SK-N-SH treated with all-trans-retinoic acid at 6 μM for 48 hours (cell line): ENCODE data around the gene RCCD1.

Source experiments
- ATAC-seq: fragments of 200-7000 bp; cut with Tn5 transposase; 3 replicates; pipeline ENCODE4 v1.9.1; 2020; ENCODE audit warnings: mild to moderate bottlenecking, moderate library complexity
- ARNTL ChIP-seq: fragments of 450-650 bp; formaldehyde crosslinking; IDR thresholded peaks from 2 replicates; pipeline ENCODE4 v1.5.0; 2020; ENCODE audit warnings: low read depth, mild to moderate bottlenecking, moderate library complexity, borderline replicate concordance
- BACH2 ChIP-seq: fragments of 250-450 bp; sonication (Bioruptor Pico); IDR thresholded peaks from 2 replicates; pipeline ENCODE4 v1.9.0; 2021; ENCODE audit warnings: mild to moderate bottlenecking, borderline replicate concordance
- CREB5 ChIP-seq: fragments of 250-450 bp; sonication (Bioruptor Pico); IDR thresholded peaks from 2 replicates; pipeline ENCODE4 v1.5.1; 2020; ENCODE audit warnings: low read depth, mild to moderate bottlenecking, moderate library complexity
- CSDC2 ChIP-seq: fragments of 250-450 bp; sonication (Bioruptor Pico); IDR thresholded peaks from 2 replicates; pipeline ENCODE4 v1.5.0; 2020; ENCODE audit warnings: mild to moderate bottlenecking, moderate library complexity
- ESRRG ChIP-seq: fragments of 250-450 bp; sonication (Bioruptor Pico); IDR thresholded peaks from 2 replicates; pipeline ENCODE4 v1.6.1; 2021; ENCODE audit warnings: mild to moderate bottlenecking
- GLIS3 ChIP-seq: fragments of 250-450 bp; sonication (Bioruptor Pico); IDR thresholded peaks from 2 replicates; pipeline ENCODE4 v1.5.0; 2020; ENCODE audit warnings: mild to moderate bottlenecking, moderate library complexity
- ISL1 ChIP-seq: fragments of 250-450 bp; sonication (Bioruptor Pico); IDR thresholded peaks from 2 replicates; pipeline ENCODE4 v2.1.2; 2022; ENCODE audit warnings: mild to moderate bottlenecking, moderate library complexity
- OSR1 ChIP-seq: fragments of 250-450 bp; sonication (Bioruptor Pico); IDR thresholded peaks from 2 replicates; pipeline ENCODE4 v1.8.0; 2022; ENCODE audit warnings: moderate library complexity, mild to moderate bottlenecking, inconsistent platforms
- PATZ1 ChIP-seq: fragments of 250-450 bp; sonication (Bioruptor Pico); IDR thresholded peaks from 2 replicates; pipeline ENCODE4 v1.8.0; 2020; ENCODE audit warnings: mild to moderate bottlenecking, moderate library complexity, borderline replicate concordance
- PPARA ChIP-seq: fragments of 250-450 bp; sonication (Bioruptor Pico); IDR thresholded peaks from 2 replicates; pipeline ENCODE4 v1.5.0; 2020; ENCODE audit warnings: mild to moderate bottlenecking, borderline replicate concordance
- RARB ChIP-seq: fragments of 250-450 bp; sonication (Bioruptor Pico); IDR thresholded peaks from 2 replicates; pipeline ENCODE4 v1.8.0; 2021; ENCODE audit warnings: mild to moderate bottlenecking, moderate library complexity
- SNAI2 ChIP-seq: fragments of 250-450 bp; sonication (Bioruptor Pico); IDR thresholded peaks from 2 replicates; pipeline ENCODE4 v1.5.0; 2020; ENCODE audit warnings: mild to moderate bottlenecking, moderate library complexity
- TCF4 ChIP-seq: fragments of 250-450 bp; sonication (Bioruptor Pico); IDR thresholded peaks from 2 replicates; pipeline ENCODE4 v1.8.0; 2021; ENCODE audit warnings: mild to moderate bottlenecking, moderate library complexity, borderline replicate concordance
- TOX ChIP-seq: fragments of 250-450 bp; sonication (Bioruptor Pico); IDR thresholded peaks from 2 replicates; pipeline ENCODE4 v1.8.0; 2021; ENCODE audit warnings: mild to moderate bottlenecking, moderate library complexity, borderline replicate concordance
- ZC3H10 ChIP-seq: fragments of 250-450 bp; sonication (Bioruptor Pico); IDR thresholded peaks from 2 replicates; pipeline ENCODE4 v1.5.1; 2021; ENCODE audit warnings: mild to moderate bottlenecking, moderate library complexity
- ZFP3 ChIP-seq: fragments of 250-450 bp; sonication (Bioruptor Pico); IDR thresholded peaks from 2 replicates; pipeline ENCODE4 v1.5.0; 2020; ENCODE audit warnings: mild to moderate bottlenecking, moderate library complexity
- ZFP30 ChIP-seq: fragments of 450-650 bp; formaldehyde crosslinking; IDR thresholded peaks from 2 replicates; pipeline ENCODE4 v1.5.0; 2022; ENCODE audit warnings: mild to moderate bottlenecking, moderate library complexity
- ZNF565 ChIP-seq: fragments of 450-650 bp; formaldehyde crosslinking; conservative IDR thresholded peaks from 2 replicates; pipeline ENCODE4 v1.5.0; 2020; ENCODE audit warnings: low read depth, mild to moderate bottlenecking, moderate library complexity
- ZNF70 ChIP-seq: fragments of 450-650 bp; formaldehyde crosslinking; IDR thresholded peaks from 2 replicates; pipeline ENCODE4 v1.5.0; 2020; ENCODE audit warnings: mild to moderate bottlenecking, moderate library complexity
- ZNF8 ChIP-seq: fragments of 450-650 bp; formaldehyde crosslinking; IDR thresholded peaks from 2 replicates; pipeline ENCODE4 v1.5.0; 2020; ENCODE audit warnings: mild to moderate bottlenecking, moderate library complexity
- TF ChIP-seq, protein P1 (sequence below): fragments of 250-450 bp; sonication (Bioruptor Pico); IDR thresholded peaks from 2 replicates; pipeline ENCODE4 v1.5.0; 2020; ENCODE audit warnings: mild to moderate bottlenecking, moderate library complexity
- TF ChIP-seq, protein P2 (sequence below): fragments of 250-450 bp; sonication (Bioruptor Pico); IDR thresholded peaks from 2 replicates; pipeline ENCODE4 v1.8.0; 2021; ENCODE audit warnings: low read depth, mild to moderate bottlenecking, moderate library complexity, borderline replicate concordance

Gene RCCD1

GRCh38 chr15:90967206-90967605, 12.5 kb downstream of the RCCD1 start:
- no peak for ATAC-seq

GRCh38 chr15:90968434-90968833, 13.8 kb downstream of the RCCD1 start:
- TF ChIP-seq GLIS3 (CRISPR knock-in tag), result no peak
- TF ChIP-seq CSDC2 (CRISPR knock-in tag), result no peak
- no peak for ATAC-seq

More at GRCh38 chr15:90967206-90967605, 12.5 kb downstream of the RCCD1 start:
- no peak for TF ChIP-seq PPARA (CRISPR knock-in tag)
- no peak for TF ChIP-seq ZC3H10
- no peak for TF ChIP-seq ZFP30
- TF ChIP-seq GLIS3 (CRISPR knock-in tag), result no peak
- TF ChIP-seq, protein P1, sequence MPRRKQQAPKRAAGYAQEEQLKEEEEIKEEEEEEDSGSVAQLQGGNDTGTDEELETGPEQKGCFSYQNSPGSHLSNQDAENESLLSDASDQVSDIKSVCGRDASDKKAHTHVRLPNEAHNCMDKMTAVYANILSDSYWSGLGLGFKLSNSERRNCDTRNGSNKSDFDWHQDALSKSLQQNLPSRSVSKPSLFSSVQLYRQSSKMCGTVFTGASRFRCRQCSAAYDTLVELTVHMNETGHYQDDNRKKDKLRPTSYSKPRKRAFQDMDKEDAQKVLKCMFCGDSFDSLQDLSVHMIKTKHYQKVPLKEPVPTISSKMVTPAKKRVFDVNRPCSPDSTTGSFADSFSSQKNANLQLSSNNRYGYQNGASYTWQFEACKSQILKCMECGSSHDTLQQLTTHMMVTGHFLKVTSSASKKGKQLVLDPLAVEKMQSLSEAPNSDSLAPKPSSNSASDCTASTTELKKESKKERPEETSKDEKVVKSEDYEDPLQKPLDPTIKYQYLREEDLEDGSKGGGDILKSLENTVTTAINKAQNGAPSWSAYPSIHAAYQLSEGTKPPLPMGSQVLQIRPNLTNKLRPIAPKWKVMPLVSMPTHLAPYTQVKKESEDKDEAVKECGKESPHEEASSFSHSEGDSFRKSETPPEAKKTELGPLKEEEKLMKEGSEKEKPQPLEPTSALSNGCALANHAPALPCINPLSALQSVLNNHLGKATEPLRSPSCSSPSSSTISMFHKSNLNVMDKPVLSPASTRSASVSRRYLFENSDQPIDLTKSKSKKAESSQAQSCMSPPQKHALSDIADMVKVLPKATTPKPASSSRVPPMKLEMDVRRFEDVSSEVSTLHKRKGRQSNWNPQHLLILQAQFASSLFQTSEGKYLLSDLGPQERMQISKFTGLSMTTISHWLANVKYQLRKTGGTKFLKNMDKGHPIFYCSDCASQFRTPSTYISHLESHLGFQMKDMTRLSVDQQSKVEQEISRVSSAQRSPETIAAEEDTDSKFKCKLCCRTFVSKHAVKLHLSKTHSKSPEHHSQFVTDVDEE (CRISPR knock-in tag), result no peak
- no peak for TF ChIP-seq ZNF8 (CRISPR knock-in tag)
- no peak for TF ChIP-seq RARB (CRISPR knock-in tag)
- TF ChIP-seq TCF4, result no peak
- TF ChIP-seq CREB5, result no peak
- no peak for TF ChIP-seq ARNTL
- TF ChIP-seq BACH2 (CRISPR knock-in tag), result no peak
- no peak for TF ChIP-seq ISL1 (CRISPR knock-in tag)

- no peak for ATAC-seq
- TF ChIP-seq ZFP30 (no peak), ZFP3 (CRISPR knock-in tag) (no peak), ZNF8 (CRISPR knock-in tag) (no peak), PATZ1 (CRISPR knock-in tag) (no peak), CREB5 (no peak), ZC3H10 (no peak), ZNF565 (CRISPR knock-in tag) (no peak), PPARA (CRISPR knock-in tag) (no peak), BACH2 (CRISPR knock-in tag) (no peak), RARB (CRISPR knock-in tag) (no peak), OSR1 (CRISPR knock-in tag) (no peak), SNAI2 (CRISPR knock-in tag) (no peak), ESRRG (CRISPR knock-in tag) (no peak), ISL1 (CRISPR knock-in tag) (no peak), GLIS3 (CRISPR knock-in tag) (no peak), TOX (CRISPR knock-in tag) (no peak), ARNTL (no peak), ZNF70 (CRISPR knock-in tag) (no peak)
- TF ChIP-seq, protein P2, sequence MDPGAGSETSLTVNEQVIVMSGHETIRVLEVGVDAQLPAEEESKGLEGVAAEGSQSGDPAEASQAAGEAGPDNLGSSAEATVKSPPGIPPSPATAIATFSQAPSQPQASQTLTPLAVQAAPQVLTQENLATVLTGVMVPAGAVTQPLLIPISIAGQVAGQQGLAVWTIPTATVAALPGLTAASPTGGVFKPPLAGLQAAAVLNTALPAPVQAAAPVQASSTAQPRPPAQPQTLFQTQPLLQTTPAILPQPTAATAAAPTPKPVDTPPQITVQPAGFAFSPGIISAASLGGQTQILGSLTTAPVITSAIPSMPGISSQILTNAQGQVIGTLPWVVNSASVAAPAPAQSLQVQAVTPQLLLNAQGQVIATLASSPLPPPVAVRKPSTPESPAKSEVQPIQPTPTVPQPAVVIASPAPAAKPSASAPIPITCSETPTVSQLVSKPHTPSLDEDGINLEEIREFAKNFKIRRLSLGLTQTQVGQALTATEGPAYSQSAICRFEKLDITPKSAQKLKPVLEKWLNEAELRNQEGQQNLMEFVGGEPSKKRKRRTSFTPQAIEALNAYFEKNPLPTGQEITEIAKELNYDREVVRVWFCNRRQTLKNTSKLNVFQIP (CRISPR knock-in tag), result no peak
- TF ChIP-seq, protein P1 (CRISPR knock-in tag), result no peak
- TF ChIP-seq, all 23 proteins: peak for 0
Measured at GRCh38 chr15:90970274-90970673, 15.6 kb downstream of the RCCD1 start.
